Measurements from ENCODE around the gene RBM22.

- TF ChIP-seq CTCF (conservative IDR thresholded peaks at IDR 0.05; ENCODE audit: low read depth, low read length): no peak
- no peak for TF ChIP-seq EZH2 (IDR thresholded peaks at IDR 0.05; ENCODE audit: low read length, unreplicated experiment)
These were observed 8.6 kb downstream of the RBM22 start for GRCh38 chr5:150692276-150692675.

Measured in PC-3 (cell line).